Neural cell (in vitro differentiated cells): ENCODE measurements around the gene RAB27A.

Experiments
- CTCF ChIP-seq: fragments of 450-650 bp; IDR thresholded peaks from 2 replicates; pipeline ENCODE4 v1.5.1; 2014; ENCODE audit warnings: antibody characterized with exemption, mild to moderate bottlenecking, moderate library complexity; ENCODE audit not compliant: poor library complexity, severe bottlenecking
- POLR2AphosphoS5 ChIP-seq: IDR thresholded peaks from 2 replicates; pipeline ENCODE4 v1.6.1; 2012
- RAD21 ChIP-seq: fragments of 450-650 bp; conservative IDR thresholded peaks from 2 replicates; pipeline ENCODE4 v1.6.1; 2014; ENCODE audit warnings: antibody characterized with exemption, mild to moderate bottlenecking, moderate library complexity

GRCh38 chr15:55327387-55327786 lies 37.8 kb upstream of the RAB27A start:
- TF ChIP-seq CTCF = no peak
- no peak for TF ChIP-seq POLR2AphosphoS5
- no peak for TF ChIP-seq RAD21
